ENCODE data around the gene MED1.
"Not testable (repeated sequence)": the region's sequence is repeated elsewhere in the genome, so short reads cannot be mapped to it uniquely, and the experiment has no call there.

MED1 gene

DNA sequence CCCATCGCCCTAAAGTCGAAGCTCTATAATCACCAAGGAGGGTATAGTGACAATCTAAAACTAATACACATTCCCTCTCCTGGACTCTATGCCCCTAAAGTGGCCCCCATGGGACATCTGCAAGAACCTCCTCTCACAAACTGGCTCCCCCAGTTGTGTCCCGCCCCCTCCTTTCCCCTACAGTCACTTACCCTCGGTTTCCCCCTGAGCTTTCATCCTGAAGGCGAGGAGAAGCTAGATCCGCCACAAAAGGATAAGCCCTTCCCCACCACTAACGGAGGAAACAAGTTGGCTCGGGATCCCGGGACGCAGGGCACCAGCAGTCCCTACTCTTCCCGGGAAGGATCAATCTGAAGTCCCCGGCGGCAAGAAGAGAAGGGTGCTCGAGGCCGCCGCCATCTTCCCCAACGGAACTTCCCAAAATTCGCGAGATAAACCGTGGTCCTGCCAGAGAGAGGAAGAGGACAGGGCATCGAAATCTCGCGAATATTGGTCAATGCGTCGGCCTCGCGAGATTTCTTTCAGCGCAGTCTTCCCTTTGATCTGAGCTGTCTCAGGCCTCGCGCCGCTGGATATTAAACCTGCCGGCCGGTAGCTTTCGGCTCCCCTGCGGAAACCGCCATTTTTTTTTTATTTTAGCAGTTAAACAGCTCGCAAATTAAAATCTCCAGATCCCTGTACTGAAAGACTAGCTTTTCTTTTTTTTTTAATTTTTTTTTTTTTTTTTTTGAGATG is at the start of gene MED1:
MED1 (minus strand) TSS at position 417 of the 735 bp plus-strand sequence; CDS start at position 216, 201 bp downstream.
- TF ChIP-seq, protein P1, sequence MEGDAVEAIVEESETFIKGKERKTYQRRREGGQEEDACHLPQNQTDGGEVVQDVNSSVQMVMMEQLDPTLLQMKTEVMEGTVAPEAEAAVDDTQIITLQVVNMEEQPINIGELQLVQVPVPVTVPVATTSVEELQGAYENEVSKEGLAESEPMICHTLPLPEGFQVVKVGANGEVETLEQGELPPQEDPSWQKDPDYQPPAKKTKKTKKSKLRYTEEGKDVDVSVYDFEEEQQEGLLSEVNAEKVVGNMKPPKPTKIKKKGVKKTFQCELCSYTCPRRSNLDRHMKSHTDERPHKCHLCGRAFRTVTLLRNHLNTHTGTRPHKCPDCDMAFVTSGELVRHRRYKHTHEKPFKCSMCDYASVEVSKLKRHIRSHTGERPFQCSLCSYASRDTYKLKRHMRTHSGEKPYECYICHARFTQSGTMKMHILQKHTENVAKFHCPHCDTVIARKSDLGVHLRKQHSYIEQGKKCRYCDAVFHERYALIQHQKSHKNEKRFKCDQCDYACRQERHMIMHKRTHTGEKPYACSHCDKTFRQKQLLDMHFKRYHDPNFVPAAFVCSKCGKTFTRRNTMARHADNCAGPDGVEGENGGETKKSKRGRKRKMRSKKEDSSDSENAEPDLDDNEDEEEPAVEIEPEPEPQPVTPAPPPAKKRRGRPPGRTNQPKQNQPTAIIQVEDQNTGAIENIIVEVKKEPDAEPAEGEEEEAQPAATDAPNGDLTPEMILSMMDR (IDR thresholded peaks at IDR 0.05; ENCODE audit: low read depth, low read length), result no peak
- peak within 1 kb of the TSS; percentile 90 for H3K4me3 ChIP-seq (ENCODE audit: low read depth, low read length)

GRCh38 chr17:39496921-39497320 is 45.9 kb upstream of the MED1 start:
- H3K4me3 ChIP-seq (ENCODE audit: low read depth, low read length), result not testable (repeated sequence)

- TF ChIP-seq, protein P1 (IDR thresholded peaks at IDR 0.05; ENCODE audit: low read depth, low read length), result no peak
- no peak overlapping the region for H3K4me3 ChIP-seq (ENCODE audit: low read depth, low read length)
These were observed 36.9 kb upstream of the MED1 start for GRCh38 chr17:39487946-39488345.

DNA sequence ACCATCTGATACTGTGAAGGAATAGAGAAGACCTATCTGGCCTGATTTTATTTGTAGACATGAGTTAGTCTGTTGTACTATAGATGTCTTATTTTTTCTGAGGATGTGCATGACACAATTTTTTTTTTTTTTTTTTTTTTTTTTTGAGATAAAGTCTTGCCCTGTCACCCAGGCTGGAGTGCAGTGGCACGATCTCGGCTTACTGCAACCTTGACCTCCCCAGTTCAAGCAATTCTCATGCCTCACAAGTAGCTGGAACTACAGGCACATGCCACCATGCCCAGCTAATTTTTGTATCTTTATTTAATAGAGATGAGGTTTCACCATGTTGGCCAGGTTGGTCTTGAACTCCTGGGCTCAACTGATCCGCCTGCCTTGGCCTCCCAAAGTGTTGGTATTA is 36.4 kb upstream of the MED1 start:
- not testable (repeated sequence) for H3K4me3 ChIP-seq (ENCODE audit: low read depth, low read length)

DNA sequence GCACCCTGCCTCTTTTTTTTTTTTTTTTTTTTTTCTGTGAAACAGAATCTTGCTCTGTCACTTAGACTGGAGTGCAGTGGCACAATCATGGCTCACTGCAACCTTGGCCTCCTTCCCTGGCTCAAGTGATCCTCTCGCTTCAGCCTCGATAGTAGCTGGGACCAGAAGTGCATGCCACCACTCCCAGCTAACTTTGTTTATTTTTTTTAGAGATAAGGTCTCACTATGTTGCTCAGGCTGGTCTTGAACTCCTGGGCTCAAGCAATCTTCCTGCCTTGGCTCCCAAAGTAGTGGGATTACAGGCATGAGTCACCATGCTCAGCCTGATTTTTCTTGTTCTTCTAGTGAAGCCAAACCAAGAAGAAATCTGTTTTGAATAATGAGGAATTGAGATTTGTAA is 35.2 kb upstream of the MED1 start:
- H3K4me3 ChIP-seq (ENCODE audit: low read depth, low read length), result no peak overlapping the region
- TF ChIP-seq, protein P1 (IDR thresholded peaks at IDR 0.05; ENCODE audit: low read depth, low read length), result no peak

- TF ChIP-seq, protein P1 (IDR thresholded peaks at IDR 0.05; ENCODE audit: low read depth, low read length), result no peak
- no peak overlapping the region for H3K4me3 ChIP-seq (ENCODE audit: low read depth, low read length)
These were observed 34.5 kb upstream of the MED1 start for GRCh38 chr17:39485555-39485954.

- TF ChIP-seq, protein P1 (IDR thresholded peaks at IDR 0.05; ENCODE audit: low read depth, low read length), result no peak
- H3K4me3 ChIP-seq (ENCODE audit: low read depth, low read length), result no peak overlapping the region
These were observed 33.1 kb upstream of the MED1 start for GRCh38 chr17:39484178-39484577.

DNA sequence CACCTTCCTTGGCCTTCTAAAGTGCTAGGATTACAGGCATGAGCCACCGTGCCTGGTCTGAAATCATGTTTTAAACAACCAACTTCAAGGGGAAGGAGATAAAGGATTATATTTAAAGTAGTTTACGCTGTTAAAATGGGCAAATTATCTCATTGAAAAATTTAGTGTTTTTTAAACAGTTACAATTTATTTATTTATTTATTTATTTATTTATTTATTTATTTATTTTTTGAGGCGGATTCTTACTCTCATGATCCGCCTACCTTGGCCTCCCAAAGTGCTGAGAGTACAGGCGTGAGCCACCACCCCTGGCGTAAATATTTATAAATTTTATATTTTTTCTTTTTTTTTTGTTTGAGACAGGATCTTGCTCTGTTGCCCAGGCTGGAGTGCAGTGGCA is 32.4 kb upstream of the MED1 start:
- H3K4me3 ChIP-seq (ENCODE audit: low read depth, low read length), result no peak overlapping the region
- TF ChIP-seq, protein P1 (IDR thresholded peaks at IDR 0.05; ENCODE audit: low read depth, low read length), result no peak

DNA sequence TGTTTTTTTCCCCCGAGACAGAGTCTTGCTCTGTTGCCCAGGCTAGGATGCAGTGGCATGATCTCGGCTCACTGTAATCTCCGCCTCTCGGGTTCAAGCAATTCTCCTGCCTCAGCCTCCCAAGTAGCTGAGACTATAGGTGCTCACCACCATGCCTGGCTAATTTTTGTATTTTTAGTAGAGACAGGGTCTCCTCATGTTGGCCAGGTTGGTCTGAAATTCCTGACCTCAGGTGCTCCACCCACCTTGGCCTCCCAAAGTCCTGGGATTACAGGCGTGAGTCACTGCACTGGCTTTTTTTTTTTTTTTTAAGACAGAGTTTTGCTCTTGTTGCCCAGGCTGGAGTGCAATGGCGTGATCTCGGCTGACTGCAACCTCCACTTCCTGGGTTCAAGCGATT is 28.6 kb upstream of the MED1 start:
- not testable (repeated sequence) for H3K4me3 ChIP-seq (ENCODE audit: low read depth, low read length)

Data from WI38 (cell line).